Measurements from ENCODE around the gene ALX1.

Gene ALX1

GRCh38 chr12:85280165-85280983, at the start of gene ALX1:
Gene ALX1 (plus strand): TSS chr12:85280220. CDS start chr12:85280262, 42 bp downstream.
- DNase-seq = peak in 1 of 51 donors; percentile 1

- DNase-seq = no peak
These were observed 42.7 kb upstream of the ALX1 start for GRCh38 chr12:85237327-85237726.

GRCh38 chr12:85244561-85244960, 35.5 kb upstream of the ALX1 start:
- DNase-seq = no peak

GRCh38 chr12:85253853-85254252, 26.2 kb upstream of the ALX1 start:
- DNase-seq = no peak

- no peak for DNase-seq
These were observed 22.3 kb upstream of the ALX1 start for GRCh38 chr12:85257671-85258070.

- DNase-seq = no peak
These were observed 19.6 kb upstream of the ALX1 start for GRCh38 chr12:85260447-85260846.

GRCh38 chr12:85260896-85261295, 19.1 kb upstream of the ALX1 start:
- no peak for DNase-seq

- no peak for DNase-seq
These were observed 13.7 kb upstream of the ALX1 start for GRCh38 chr12:85266356-85266755.

GRCh38 chr12:85273381-85274314, 6.4 kb upstream of the ALX1 start:
- no peak for DNase-seq

- DNase-seq = no peak
These were observed 5.7 kb upstream of the ALX1 start for GRCh38 chr12:85274315-85274651.

- DNase-seq = no peak
These were observed 4.6 kb upstream of the ALX1 start for GRCh38 chr12:85275374-85275773.

GRCh38 chr12:85277191-85277590, 2.8 kb upstream of the ALX1 start:
- no peak for DNase-seq

GRCh38 chr12:85277900-85278597, 2.0 kb upstream of the ALX1 start:
- no peak for DNase-seq

GRCh38 chr12:85278598-85279448, 1.2 kb upstream of the ALX1 start:
- no peak for DNase-seq

- no peak for DNase-seq
These were observed 413 bp upstream of the ALX1 start for GRCh38 chr12:85279449-85280164.

- DNase-seq = no peak
These were observed 1.1 kb downstream of the ALX1 start for GRCh38 chr12:85280984-85281630.

GRCh38 chr12:85281636-85282312, 1.8 kb downstream of the ALX1 start:
- DNase-seq = no peak

- DNase-seq = no peak
These were observed 3.5 kb downstream of the ALX1 start for GRCh38 chr12:85283560-85283959.

GRCh38 chr12:85296362-85296761, 16.3 kb downstream of the ALX1 start:
- no peak for DNase-seq

Data from hypothalamus (tissue), 51 donors.